ENCODE measurements around the gene PNMA6E. TPM values are rescaled to one million over a fixed set of nuclear protein-coding genes. Genes with fewer than 3 reads are reported as not detected.

The PNMA6E gene
- total RNA-seq, 1 donor = not detected

DNA sequence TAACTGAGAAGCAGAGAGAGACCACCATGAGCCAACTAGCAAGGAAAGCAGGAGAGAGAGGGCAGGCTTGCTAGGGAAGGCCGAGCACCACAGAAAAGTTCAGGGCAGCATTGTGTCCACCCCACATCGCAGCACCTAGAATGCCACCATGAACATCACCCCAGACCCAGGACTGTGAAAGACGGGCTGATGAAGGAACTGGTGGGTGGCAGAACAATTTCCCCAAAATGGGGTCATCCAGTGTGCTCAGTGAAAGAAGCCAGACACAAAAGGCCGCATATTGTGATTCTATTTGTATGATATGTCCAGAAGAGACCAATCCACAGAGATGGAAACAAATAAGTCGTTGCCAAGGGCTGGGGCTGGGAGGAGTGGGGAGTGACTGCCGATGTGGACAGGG is 16.8 kb downstream of the PNMA6E start:
- Histone ChIP-seq H3K4me3 (ENCODE audit: insufficient read depth, low read length) (no peak overlapping the region), H3K4me1 (ENCODE audit: insufficient read depth, low read length) (peaks cover 10% of the 10 kb centered on the region), H3K4me2 (ENCODE audit: insufficient read depth, low read length) (no peak overlapping the region), H3K36me3 (ENCODE audit: insufficient read depth, low read length) (no peaks in the 10 kb centered on the region), H3K9me3 (ENCODE audit: low read depth, low read length) (no peaks in the 10 kb centered on the region), H3K27me3 (ENCODE audit: insufficient read depth, low read length) (no peaks in the 10 kb centered on the region), H3K79me2 (ENCODE audit: insufficient read depth, low read length) (no peaks in the 10 kb centered on the region), H2AFZ (ENCODE audit: low read length) (no peak overlapping the region), H4K20me1 (ENCODE audit: insufficient read depth, low read length) (no peaks in the 10 kb centered on the region), H3K27ac (ENCODE audit: low read depth, low read length) (no peak overlapping the region)
- no peak for TF ChIP-seq CTCF (IDR thresholded peaks at IDR 0.05; ENCODE audit: extremely low read depth, low read depth, low read length)
- no peak for DNase-seq (ENCODE audit: insufficient read length, low spot score, missing footprints)

DNA sequence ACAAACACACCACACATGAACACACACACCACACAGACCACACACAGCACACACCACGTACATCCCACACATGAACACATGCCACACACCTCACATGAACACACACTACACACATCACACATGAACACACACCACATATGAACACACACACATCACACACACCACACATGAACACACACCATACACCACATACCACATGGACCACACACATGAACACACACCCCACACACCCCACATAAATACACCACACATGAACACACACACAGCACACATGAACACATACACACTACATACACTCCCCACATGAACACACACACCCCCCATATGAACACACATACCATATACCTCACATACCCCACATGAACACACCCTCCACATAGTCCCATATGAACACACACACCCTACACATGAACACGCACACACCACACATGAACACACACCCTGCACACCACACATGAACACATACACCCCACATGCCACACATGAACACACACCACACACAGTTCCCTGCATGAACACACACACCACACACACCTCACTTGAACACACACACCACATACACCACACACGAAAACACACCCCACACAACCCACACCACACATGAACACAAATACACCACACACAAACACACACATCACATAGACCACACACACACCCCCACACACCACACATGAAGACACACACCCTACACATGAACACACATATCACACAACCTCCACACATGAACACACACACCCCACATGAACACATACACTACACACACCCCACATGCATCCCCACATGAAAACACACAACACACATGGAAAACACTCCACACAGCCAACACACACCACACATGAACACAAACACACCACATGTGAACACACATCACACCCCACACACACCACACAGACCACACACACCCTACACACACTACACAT is 18.3 kb downstream of the PNMA6E start:
- peaks cover 10% of the 10 kb centered on the region for H3K4me1 ChIP-seq (ENCODE audit: insufficient read depth, low read length)
- H3K4me3 ChIP-seq (ENCODE audit: insufficient read depth, low read length) = no peak overlapping the region
- no peaks in the 10 kb centered on the region for H3K79me2 ChIP-seq (ENCODE audit: insufficient read depth, low read length)
- no peaks in the 10 kb centered on the region for H3K9me3 ChIP-seq (ENCODE audit: low read depth, low read length)
- H4K20me1 ChIP-seq (ENCODE audit: insufficient read depth, low read length) = no peaks in the 10 kb centered on the region
- peak overlapping the region; percentile 64 for H3K4me2 ChIP-seq (ENCODE audit: insufficient read depth, low read length)
- H3K36me3 ChIP-seq (ENCODE audit: insufficient read depth, low read length) = no peaks in the 10 kb centered on the region
- no peak for TF ChIP-seq CTCF (IDR thresholded peaks at IDR 0.05; ENCODE audit: extremely low read depth, low read depth, low read length)
- peak; percentile 34 for DNase-seq (ENCODE audit: insufficient read length, low spot score, missing footprints)
- H3K27me3 ChIP-seq (ENCODE audit: insufficient read depth, low read length) = peaks cover under 1% of the 10 kb centered on the region
- peak overlapping the region; percentile 85 for H3K27ac ChIP-seq (ENCODE audit: low read depth, low read length)
- no peak overlapping the region for H2AFZ ChIP-seq (ENCODE audit: low read length)

DNA sequence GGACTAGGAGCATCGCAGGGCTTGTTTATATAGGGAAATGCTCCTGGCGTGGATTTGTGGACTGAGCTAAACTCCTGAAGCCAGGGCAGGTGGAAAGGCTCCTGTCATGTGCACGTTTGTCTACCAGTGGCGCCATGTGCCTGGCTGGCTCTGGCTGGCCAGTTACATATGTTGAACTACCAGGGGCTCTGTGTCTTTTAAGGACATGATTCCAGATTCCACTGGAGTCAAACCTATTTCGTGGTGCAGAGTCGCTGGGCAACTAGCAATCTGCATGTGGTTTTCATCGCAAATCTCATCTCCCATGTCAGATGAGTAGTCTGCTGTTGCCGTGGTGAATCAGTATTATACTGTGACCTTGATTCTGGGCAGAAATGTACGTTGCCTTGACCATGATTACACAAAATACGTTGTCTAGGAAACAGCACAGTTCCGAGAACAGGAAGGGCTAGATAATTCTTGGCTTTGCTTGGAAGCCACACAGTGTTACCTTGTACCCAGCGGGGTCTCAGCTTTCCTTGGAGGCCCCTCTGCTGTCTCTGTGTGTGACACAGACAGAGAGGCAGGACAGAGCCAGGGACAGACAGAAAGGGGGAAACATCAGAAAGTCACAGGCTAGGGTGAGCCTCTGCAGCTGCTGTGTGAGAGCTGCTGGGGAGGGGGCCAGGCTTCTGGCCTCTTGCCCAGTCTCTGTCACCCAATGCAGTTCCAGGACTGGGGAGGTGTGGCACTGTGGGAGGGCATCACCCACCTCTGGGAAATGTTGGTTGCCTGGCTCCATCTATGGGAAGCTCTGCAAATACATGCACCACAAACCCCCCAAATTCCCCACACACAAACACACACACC is 19.2 kb downstream of the PNMA6E start:
- H2AFZ ChIP-seq (ENCODE audit: low read length) = peak overlapping the region; percentile 58
- peak overlapping the region; percentile 85 for H3K27ac ChIP-seq (ENCODE audit: low read depth, low read length)
- DNase-seq (ENCODE audit: insufficient read length, low spot score, missing footprints) = peak; percentile 87
- peak; percentile 28 for TF ChIP-seq CTCF (IDR thresholded peaks at IDR 0.05; ENCODE audit: extremely low read depth, low read depth, low read length)
- H3K9me3 ChIP-seq (ENCODE audit: low read depth, low read length) = no peaks in the 10 kb centered on the region
- peak overlapping the region; percentile 16 for H3K4me3 ChIP-seq (ENCODE audit: insufficient read depth, low read length)
- no peaks in the 10 kb centered on the region for H4K20me1 ChIP-seq (ENCODE audit: insufficient read depth, low read length)
- no peaks in the 10 kb centered on the region for H3K79me2 ChIP-seq (ENCODE audit: insufficient read depth, low read length)
- no peaks in the 10 kb centered on the region for H3K36me3 ChIP-seq (ENCODE audit: insufficient read depth, low read length)
- H3K4me1 ChIP-seq (ENCODE audit: insufficient read depth, low read length) = peaks cover 10% of the 10 kb centered on the region
- peaks cover 2% of the 10 kb centered on the region for H3K27me3 ChIP-seq (ENCODE audit: insufficient read depth, low read length)
- H3K4me2 ChIP-seq (ENCODE audit: insufficient read depth, low read length) = peak overlapping the region; percentile 64

GRCh38 chrX:153380691-153381090 is 20.5 kb downstream of the PNMA6E start:
- Histone ChIP-seq H3K9me3 (ENCODE audit: low read depth, low read length) (no peaks in the 10 kb centered on the region), H3K27me3 (ENCODE audit: insufficient read depth, low read length) (peaks cover 2% of the 10 kb centered on the region), H3K4me1 (ENCODE audit: insufficient read depth, low read length) (peaks cover 10% of the 10 kb centered on the region), H3K79me2 (ENCODE audit: insufficient read depth, low read length) (no peaks in the 10 kb centered on the region), H3K4me2 (ENCODE audit: insufficient read depth, low read length) (no peak overlapping the region), H3K27ac (ENCODE audit: low read depth, low read length) (no peak overlapping the region), H2AFZ (ENCODE audit: low read length) (no peak overlapping the region), H3K4me3 (ENCODE audit: insufficient read depth, low read length) (no peak overlapping the region), H3K36me3 (ENCODE audit: insufficient read depth, low read length) (no peaks in the 10 kb centered on the region), H4K20me1 (ENCODE audit: insufficient read depth, low read length) (no peaks in the 10 kb centered on the region)
- peak; percentile 36 for DNase-seq (ENCODE audit: insufficient read length, low spot score, missing footprints)
- TF ChIP-seq CTCF (IDR thresholded peaks at IDR 0.05; ENCODE audit: extremely low read depth, low read depth, low read length) = no peak
